ENCODE measurements around the gene TMEM60.
"Not testable (repeated sequence)": the region's sequence is repeated elsewhere in the genome, so short reads cannot be mapped to it uniquely, and the experiment has no call there.

TMEM60 gene

GRCh38 chr7:77837966-77838365 lies 39.7 kb upstream of the TMEM60 start:
- no peaks in the 10 kb centered on the region for H3K4me1 Mint-ChIP-seq
- H3K9me3 Mint-ChIP-seq: no peaks in the 10 kb centered on the region
- H3K27ac Mint-ChIP-seq: no peak overlapping the region
- no peaks in the 10 kb centered on the region for H3K27me3 Mint-ChIP-seq (ENCODE audit: low read depth)
- peaks cover 4% of the 10 kb centered on the region for H3K36me3 Mint-ChIP-seq (ENCODE audit: low read depth)
- H3K4me3 Mint-ChIP-seq: no peak overlapping the region
- TF ChIP-seq, protein P1, sequence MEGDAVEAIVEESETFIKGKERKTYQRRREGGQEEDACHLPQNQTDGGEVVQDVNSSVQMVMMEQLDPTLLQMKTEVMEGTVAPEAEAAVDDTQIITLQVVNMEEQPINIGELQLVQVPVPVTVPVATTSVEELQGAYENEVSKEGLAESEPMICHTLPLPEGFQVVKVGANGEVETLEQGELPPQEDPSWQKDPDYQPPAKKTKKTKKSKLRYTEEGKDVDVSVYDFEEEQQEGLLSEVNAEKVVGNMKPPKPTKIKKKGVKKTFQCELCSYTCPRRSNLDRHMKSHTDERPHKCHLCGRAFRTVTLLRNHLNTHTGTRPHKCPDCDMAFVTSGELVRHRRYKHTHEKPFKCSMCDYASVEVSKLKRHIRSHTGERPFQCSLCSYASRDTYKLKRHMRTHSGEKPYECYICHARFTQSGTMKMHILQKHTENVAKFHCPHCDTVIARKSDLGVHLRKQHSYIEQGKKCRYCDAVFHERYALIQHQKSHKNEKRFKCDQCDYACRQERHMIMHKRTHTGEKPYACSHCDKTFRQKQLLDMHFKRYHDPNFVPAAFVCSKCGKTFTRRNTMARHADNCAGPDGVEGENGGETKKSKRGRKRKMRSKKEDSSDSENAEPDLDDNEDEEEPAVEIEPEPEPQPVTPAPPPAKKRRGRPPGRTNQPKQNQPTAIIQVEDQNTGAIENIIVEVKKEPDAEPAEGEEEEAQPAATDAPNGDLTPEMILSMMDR (IDR thresholded peaks at IDR 0.05; ENCODE audit: unreplicated experiment in 3 of 3): no peak

- Mint-ChIP-seq H3K36me3 (ENCODE audit: low read depth) (peaks cover 4% of the 10 kb centered on the region), H3K4me1 (no peaks in the 10 kb centered on the region), H3K9me3 (no peaks in the 10 kb centered on the region), H3K27ac (no peak overlapping the region), H3K27me3 (ENCODE audit: low read depth) (no peaks in the 10 kb centered on the region), H3K4me3 (no peak overlapping the region)
- TF ChIP-seq, protein P1 (IDR thresholded peaks at IDR 0.05; ENCODE audit: unreplicated experiment in 3 of 3): no peak
Observed at GRCh38 chr7:77837275-77837674, 39.0 kb upstream of the TMEM60 start.

DNA sequence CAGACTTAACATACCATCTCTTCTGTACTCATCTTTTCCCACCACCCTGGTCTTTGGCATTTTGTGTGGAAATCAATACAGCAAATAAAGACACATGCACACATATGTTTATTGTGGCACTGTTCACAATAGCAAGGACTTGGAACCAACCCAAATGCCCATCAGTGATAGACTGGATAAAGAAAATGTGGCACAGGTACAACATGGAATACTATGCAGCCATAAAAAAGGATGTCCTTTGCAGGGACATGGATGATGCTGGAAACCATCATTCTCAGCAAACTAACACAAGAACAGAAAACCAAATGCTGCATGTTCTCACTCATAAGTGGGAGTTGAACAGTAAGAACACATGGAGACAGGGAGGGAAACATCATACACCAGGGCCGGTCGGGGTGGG lies 38.2 kb upstream of the TMEM60 start:
- not testable (repeated sequence) for H3K27me3 Mint-ChIP-seq (ENCODE audit: low read depth); H3K4me3 Mint-ChIP-seq; H3K27ac Mint-ChIP-seq; H3K9me3 Mint-ChIP-seq; H3K4me1 Mint-ChIP-seq; H3K36me3 Mint-ChIP-seq (ENCODE audit: low read depth)

GRCh38 chr7:77833136-77833535 lies 34.9 kb upstream of the TMEM60 start:
- Mint-ChIP-seq H3K9me3 (no peaks in the 10 kb centered on the region), H3K27ac (no peak overlapping the region), H3K36me3 (ENCODE audit: low read depth) (peaks cover 4% of the 10 kb centered on the region), H3K4me3 (no peak overlapping the region), H3K27me3 (ENCODE audit: low read depth) (no peaks in the 10 kb centered on the region), H3K4me1 (no peaks in the 10 kb centered on the region)
- TF ChIP-seq, protein P1 (IDR thresholded peaks at IDR 0.05; ENCODE audit: unreplicated experiment in 3 of 3): no peak

DNA sequence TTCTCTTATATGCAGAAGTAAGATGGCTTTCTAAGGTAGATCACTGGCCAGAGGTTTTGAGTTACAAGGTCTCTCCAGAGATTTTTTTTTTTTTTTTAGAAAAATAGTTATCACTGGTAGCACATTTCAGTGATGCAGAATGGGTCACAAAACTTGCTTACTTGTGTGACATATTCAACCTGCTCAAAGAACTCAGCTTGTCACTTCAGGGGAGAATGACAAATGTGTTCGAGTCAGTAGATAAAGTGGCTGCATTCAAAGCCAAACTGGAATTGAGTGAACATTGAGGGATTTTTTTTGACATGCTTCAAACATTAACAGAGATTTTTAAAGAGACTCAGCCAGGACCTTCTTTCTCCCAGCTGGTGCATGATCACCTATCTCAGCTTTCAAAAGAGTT lies 33.7 kb upstream of the TMEM60 start:
- Mint-ChIP-seq H3K9me3 (no peaks in the 10 kb centered on the region), H3K27ac (no peak overlapping the region), H3K4me3 (no peak overlapping the region), H3K4me1 (no peaks in the 10 kb centered on the region), H3K27me3 (ENCODE audit: low read depth) (no peaks in the 10 kb centered on the region), H3K36me3 (ENCODE audit: low read depth) (peaks cover 4% of the 10 kb centered on the region)
- TF ChIP-seq, protein P1 (IDR thresholded peaks at IDR 0.05; ENCODE audit: unreplicated experiment in 3 of 3): no peak

- H3K4me3 Mint-ChIP-seq: no peak overlapping the region
- no peaks in the 10 kb centered on the region for H3K4me1 Mint-ChIP-seq
- peaks cover 4% of the 10 kb centered on the region for H3K36me3 Mint-ChIP-seq (ENCODE audit: low read depth)
- no peaks in the 10 kb centered on the region for H3K9me3 Mint-ChIP-seq
- TF ChIP-seq, protein P1 (IDR thresholded peaks at IDR 0.05; ENCODE audit: unreplicated experiment in 3 of 3): no peak
- H3K27me3 Mint-ChIP-seq (ENCODE audit: low read depth): no peaks in the 10 kb centered on the region
- no peak overlapping the region for H3K27ac Mint-ChIP-seq
Observed at GRCh38 chr7:77831481-77831880, 33.2 kb upstream of the TMEM60 start.

Measured in nephron (organoid).